Activated CD4-positive, alpha-beta T cell treated with anti-CD3 and anti-CD28 coated beads, Interleukin-2, amount 10 ng/mL, durations not matched to agents 7 days and 5 days (primary cell): ENCODE data around the gene GAL3ST2. TPM values are rescaled to one million over a fixed set of nuclear protein-coding genes. Genes with fewer than 3 reads are reported as not detected.
A peak's percentile ranks its signal among the peaks of the same experiment; 100 is the strongest.

ENCODE experiments used
- CTCF ChIA-PET: fragments of 350-600 bp; sonication (Branson Sonifier 250); formaldehyde crosslinking; loops from one replicate; lab custom pipeline; 2021; ENCODE audit warnings: antibody characterized with exemption; lab: Charles Lee
- POLR2A ChIA-PET: fragments of 350-600 bp; sonication (Branson Sonifier 250); formaldehyde crosslinking; loops from one replicate; lab custom pipeline; 2021; ENCODE audit warnings: antibody characterized with exemption; lab: Charles Lee
- DNase-seq: peaks from one replicate; pipeline ENCODE4 v3.0.0-alpha.2; 2020
- H3K27ac Mint-ChIP-seq: one replicate; pipeline ENCODE4 v1.8.0; 2021; ENCODE audit warnings: mild to moderate bottlenecking, moderate library complexity, mixed read lengths
- H3K27me3 Mint-ChIP-seq: one replicate; pipeline ENCODE4 v1.8.0; 2021; ENCODE audit warnings: mixed read lengths
- H3K36me3 Mint-ChIP-seq: one replicate; pipeline ENCODE4 v1.8.0; 2021; ENCODE audit warnings: low read depth, mixed read lengths
- H3K4me1 Mint-ChIP-seq: one replicate; pipeline ENCODE4 v1.8.0; 2021; ENCODE audit warnings: mixed read lengths
- H3K4me3 Mint-ChIP-seq: one replicate; pipeline ENCODE4 v1.8.0; 2021; ENCODE audit warnings: mild to moderate bottlenecking, moderate library complexity, mixed read lengths
- H3K9me3 Mint-ChIP-seq: one replicate; pipeline ENCODE4 v1.8.0; 2021; ENCODE audit warnings: mixed read lengths
- total RNA-seq, 2 experiments: library from RNA; stranded (reverse); gene quantifications; one replicate each; pipeline ENCODE4 v1.2.3, GENCODE V29; 2021

Gene GAL3ST2
- total RNA-seq, 2 experiments from 2014 or later = not detected

DNA sequence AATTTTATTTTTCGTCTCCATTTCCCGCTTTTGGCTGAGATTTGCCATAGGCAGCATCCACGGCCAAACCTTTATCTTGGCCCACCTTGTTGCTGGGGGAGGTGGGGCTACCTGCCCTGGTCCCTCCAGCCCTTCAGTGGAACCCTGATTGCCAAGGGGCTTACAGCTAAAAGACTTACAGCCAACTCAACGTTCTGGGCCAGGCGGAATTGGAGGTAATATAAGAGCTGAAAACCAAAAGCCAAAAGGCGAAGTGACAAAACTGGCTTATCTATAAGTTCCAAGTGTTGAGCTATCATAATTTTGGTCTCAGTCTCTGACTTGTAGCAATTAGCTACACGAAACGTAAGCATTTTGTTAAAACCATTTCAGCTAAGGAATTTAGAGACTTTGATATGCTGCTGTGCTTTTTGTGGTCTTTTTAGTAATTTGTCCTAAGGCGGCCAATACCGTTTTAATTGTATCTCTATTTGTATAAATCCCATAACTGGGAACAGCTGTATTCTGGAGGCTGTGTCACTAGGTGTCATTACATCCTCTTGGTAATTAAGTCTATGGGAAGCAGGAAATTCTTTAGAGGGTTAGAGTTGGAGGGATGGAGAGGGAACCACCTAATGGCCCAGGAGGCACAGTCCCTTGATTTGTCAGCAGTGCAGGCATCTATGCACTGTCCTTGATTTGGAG, 58.0 kb downstream of the GAL3ST2 start:
- peaks cover 7% of the 10 kb centered on the region for H3K4me1 Mint-ChIP-seq
- H3K36me3 Mint-ChIP-seq = no peaks in the 10 kb centered on the region
- ChIA-PET CTCF (interaction anchor here (0.5 to 2.3 kb wide), 4 partner anchors 25 to 490 kb away, joined by 3 to 6 read pairs (median 4); partner anchors contain the start of gene PDCD1), POLR2A (no interaction called here)
- no peak for DNase-seq
- H3K27me3 Mint-ChIP-seq = peaks cover 50% of the 10 kb centered on the region
- H3K9me3 Mint-ChIP-seq = peaks cover 2% of the 10 kb centered on the region
- no peak overlapping the region for H3K4me3 Mint-ChIP-seq
- H3K27ac Mint-ChIP-seq = no peak overlapping the region

DNA sequence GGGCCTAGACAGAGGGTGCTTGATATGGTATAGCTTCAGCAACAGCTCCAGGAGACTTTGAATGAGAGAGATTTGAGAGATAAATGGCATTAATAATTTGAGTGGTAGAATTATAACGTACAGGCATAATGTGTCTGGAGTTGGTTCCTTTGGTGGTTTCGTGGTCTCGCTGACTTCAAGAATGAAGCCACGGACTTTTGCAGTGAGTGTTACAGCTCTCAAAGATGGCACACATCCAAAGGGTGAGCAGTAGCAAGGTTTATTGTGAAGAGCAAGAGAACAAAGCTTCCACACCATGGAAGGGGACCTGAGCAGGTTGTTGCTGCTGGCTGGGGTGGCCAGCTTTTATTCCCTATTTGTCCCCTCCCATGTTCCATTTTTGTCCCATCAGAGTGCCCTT, 59.0 kb downstream of the GAL3ST2 start:
- no peak for DNase-seq
- Mint-ChIP-seq H3K27me3 (peaks cover 44% of the 10 kb centered on the region), H3K9me3 (peaks cover 2% of the 10 kb centered on the region), H3K4me3 (no peak overlapping the region), H3K4me1 (peaks cover 7% of the 10 kb centered on the region), H3K36me3 (no peaks in the 10 kb centered on the region), H3K27ac (no peak overlapping the region)
- ChIA-PET CTCF (interaction anchor here (0.7 to 2.3 kb wide), 3 partner anchors 24 to 52 kb away, joined by 3 to 6 read pairs (median 3); partner anchors contain the start of gene PDCD1), POLR2A (no interaction called here)

DNA sequence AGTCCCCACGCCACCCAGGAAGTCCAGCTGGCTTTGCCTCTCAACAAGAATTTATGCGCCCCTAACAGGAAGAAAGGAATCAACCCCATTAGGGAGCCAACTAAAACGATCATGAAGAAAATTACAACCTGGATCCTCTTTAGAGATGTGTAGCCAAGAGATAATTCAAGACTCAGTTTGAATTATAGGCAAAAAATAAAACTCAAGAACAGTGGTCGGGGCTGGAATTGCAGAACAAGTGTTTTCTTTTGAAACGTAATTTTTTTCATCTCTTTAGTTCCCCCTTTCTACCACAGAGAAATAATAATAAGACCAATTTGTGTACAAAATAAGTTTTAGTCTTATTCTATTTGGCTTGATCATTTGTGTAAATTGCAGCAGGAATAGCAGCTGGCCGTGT, 59.7 kb downstream of the GAL3ST2 start:
- peaks cover 7% of the 10 kb centered on the region for H3K4me1 Mint-ChIP-seq
- POLR2A ChIA-PET = no interaction called here
- no peak overlapping the region for H3K27ac Mint-ChIP-seq
- no peaks in the 10 kb centered on the region for H3K36me3 Mint-ChIP-seq
- DNase-seq = no peak
- no peak overlapping the region for H3K4me3 Mint-ChIP-seq
- H3K27me3 Mint-ChIP-seq = peaks cover 39% of the 10 kb centered on the region
- CTCF ChIA-PET = interaction anchor here (0.7 to 2.3 kb wide), 2 partner anchors 23 to 32 kb away, joined by 3 to 6 read pairs; partner anchors contain the start of gene PDCD1
- no peaks in the 10 kb centered on the region for H3K9me3 Mint-ChIP-seq

- H3K4me1 Mint-ChIP-seq = peaks cover 7% of the 10 kb centered on the region
- no peak overlapping the region for H3K4me3 Mint-ChIP-seq
- DNase-seq = no peak
- no peak overlapping the region for H3K27ac Mint-ChIP-seq
- H3K9me3 Mint-ChIP-seq = no peaks in the 10 kb centered on the region
- CTCF ChIA-PET = interaction anchor here (0.8 to 1.2 kb wide), 2 partner anchors 12 to 29 kb away, joined by 3 to 5 read pairs; no protein-coding TSS in a partner anchor
- no peaks in the 10 kb centered on the region for H3K36me3 Mint-ChIP-seq
- H3K27me3 Mint-ChIP-seq = peaks cover 33% of the 10 kb centered on the region
- POLR2A ChIA-PET = no interaction called here
Measured at GRCh38 chr2:241837197-241837965, 60.8 kb downstream of the GAL3ST2 start.

GRCh38 chr2:241841181-241842066, 64.8 kb downstream of the GAL3ST2 start:
- peaks cover 32% of the 10 kb centered on the region for H3K4me1 Mint-ChIP-seq
- ChIA-PET CTCF (interaction anchor here (1.0 to 1.6 kb wide), 4 partner anchors 29 to 155 kb away, joined by 3 to 4 read pairs (median 3); partner anchors contain the start of gene DTYMK), POLR2A (interaction anchor here (0.6 kb wide), 1 partner anchor 535 kb away, joined by 3 read pairs; no protein-coding TSS in a partner anchor)
- no peaks in the 10 kb centered on the region for H3K9me3 Mint-ChIP-seq
- no peaks in the 10 kb centered on the region for H3K36me3 Mint-ChIP-seq
- no peak overlapping the region for H3K4me3 Mint-ChIP-seq
- no peak overlapping the region for H3K27ac Mint-ChIP-seq
- DNase-seq = no peak
- H3K27me3 Mint-ChIP-seq = peaks cover 27% of the 10 kb centered on the region

- Mint-ChIP-seq H3K27ac (no peak overlapping the region), H3K36me3 (no peaks in the 10 kb centered on the region), H3K4me1 (peaks cover 35% of the 10 kb centered on the region), H3K27me3 (peaks cover 22% of the 10 kb centered on the region), H3K9me3 (no peaks in the 10 kb centered on the region), H3K4me3 (no peak overlapping the region)
- CTCF ChIA-PET = interaction anchor here (1.1 to 1.6 kb wide), 2 partner anchors 38 to 155 kb away, joined by 3 to 4 read pairs; partner anchors contain the start of gene DTYMK
- no peak for DNase-seq
- POLR2A ChIA-PET = no interaction called here
Measured at GRCh38 chr2:241842067-241842415, 65.4 kb downstream of the GAL3ST2 start.

DNA sequence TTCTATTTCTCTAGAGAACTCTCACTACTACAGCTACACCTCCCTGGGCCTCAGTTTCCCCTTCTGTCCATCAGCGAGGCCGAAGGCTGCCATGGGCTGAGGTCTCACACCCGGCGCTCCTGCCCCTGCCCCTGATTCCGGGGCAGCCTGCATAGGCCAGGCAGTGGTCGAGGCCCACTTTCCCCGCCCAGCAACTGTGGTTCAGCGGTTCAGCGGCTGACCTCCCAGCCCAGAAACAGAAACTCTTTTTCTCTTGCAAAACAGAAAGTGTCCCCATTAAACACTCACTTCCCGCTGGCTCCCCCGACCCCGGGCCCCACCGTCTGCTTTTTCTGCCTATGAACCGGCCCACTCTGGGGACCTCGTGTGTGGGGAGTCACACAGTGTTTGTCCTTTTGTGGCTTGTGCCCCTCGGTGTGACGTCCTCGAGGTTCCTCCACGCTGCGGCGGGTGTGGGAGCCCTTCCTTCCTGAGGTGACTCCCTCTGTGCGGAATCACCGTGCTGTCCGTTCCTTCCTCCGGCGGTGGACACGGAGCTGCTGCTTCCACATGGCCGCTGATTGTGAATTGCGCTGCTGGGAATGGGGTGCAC, 66.1 kb downstream of the GAL3ST2 start:
- no peaks in the 10 kb centered on the region for H3K9me3 Mint-ChIP-seq
- peak; percentile 42 for DNase-seq
- H3K27me3 Mint-ChIP-seq = peaks cover 15% of the 10 kb centered on the region
- peak overlapping the region; percentile 37 for H3K4me3 Mint-ChIP-seq
- H3K27ac Mint-ChIP-seq = peak overlapping the region; percentile 75
- CTCF ChIA-PET = no interaction called here
- POLR2A ChIA-PET = no interaction called here
- peaks cover 33% of the 10 kb centered on the region for H3K4me1 Mint-ChIP-seq
- no peaks in the 10 kb centered on the region for H3K36me3 Mint-ChIP-seq

DNA sequence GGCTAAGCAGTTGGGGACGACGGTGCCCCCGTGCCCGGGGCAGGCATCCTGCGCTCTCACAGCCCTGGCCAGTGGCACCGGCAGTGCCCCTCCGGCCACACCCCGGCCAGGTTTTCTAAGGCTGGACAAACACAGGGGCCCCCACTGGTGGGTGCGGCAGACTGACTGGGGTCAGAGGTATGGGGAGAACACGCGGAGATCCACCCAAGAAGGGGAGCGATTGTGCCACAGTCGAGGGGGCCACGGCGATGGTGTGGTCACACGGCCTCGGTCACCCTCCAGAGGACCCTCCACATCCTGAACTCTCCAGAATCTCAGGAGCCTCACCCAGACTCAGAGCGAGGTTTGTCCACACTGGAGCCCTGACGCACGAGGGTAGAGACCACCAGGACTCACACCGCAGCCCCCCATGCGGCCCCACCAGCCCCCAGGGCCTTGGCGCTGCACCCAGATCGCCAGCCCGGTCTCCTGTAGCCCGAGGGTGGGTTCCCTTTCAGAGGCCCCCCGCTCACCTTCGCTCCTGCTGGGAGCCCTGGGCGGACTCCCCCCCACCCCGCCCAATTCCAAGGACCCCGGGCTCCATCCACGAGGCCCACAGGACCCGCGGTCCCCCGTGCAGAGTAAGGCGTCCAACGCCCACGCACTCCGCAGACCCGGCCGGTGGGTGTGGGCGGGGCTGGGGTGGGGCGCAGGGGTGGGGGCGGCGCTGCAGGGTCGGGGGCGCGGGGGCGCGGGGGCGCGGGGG, 66.9 kb downstream of the GAL3ST2 start:
- POLR2A ChIA-PET = no interaction called here
- Mint-ChIP-seq H3K27me3 (peaks cover 11% of the 10 kb centered on the region), H3K36me3 (no peaks in the 10 kb centered on the region), H3K4me1 (peaks cover 33% of the 10 kb centered on the region), H3K27ac (peak overlapping the region; percentile 75), H3K4me3 (peak overlapping the region; percentile 37), H3K9me3 (no peaks in the 10 kb centered on the region)
- no peak for DNase-seq
- CTCF ChIA-PET = interaction anchor here (0.9 to 1.3 kb wide), 2 partner anchors 16 to 141 kb away, joined by 3 to 10 read pairs; partner anchors contain the start of gene ING5

DNA sequence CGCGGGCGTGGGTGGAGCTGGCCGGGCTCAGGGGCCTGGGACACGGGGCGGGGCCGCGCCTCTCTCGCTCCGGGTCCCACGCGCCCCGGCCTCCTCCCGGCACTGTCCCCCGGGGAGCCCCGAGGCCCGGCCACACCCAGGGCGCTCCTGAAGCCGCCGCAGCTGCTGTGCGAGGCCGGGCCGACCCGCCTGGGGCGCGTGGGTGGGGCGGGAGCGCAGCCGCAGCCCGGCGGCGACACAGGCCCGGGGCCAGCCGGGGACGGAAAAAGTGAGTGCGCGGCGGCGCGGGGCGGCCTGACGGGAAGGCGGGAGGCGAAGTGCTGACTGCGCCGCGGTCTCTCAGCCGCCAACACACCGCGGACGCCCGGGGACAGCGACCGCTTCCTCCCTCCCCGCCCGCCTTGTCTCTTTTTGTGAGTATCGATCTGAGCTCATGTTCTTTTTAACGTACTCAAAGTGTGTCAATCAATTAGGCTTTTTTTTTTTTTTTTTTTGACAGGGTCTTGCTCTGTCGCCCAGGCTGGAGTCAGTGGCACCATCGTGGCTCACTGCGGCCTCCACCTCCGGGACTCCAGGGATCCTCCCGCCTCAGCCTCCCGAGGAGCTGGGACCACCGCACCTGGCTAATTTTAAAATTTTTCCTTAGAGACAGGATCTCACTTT, 67.6 kb downstream of the GAL3ST2 start:
- ChIA-PET POLR2A (no interaction called here), CTCF (interaction anchor here (0.6 to 1.3 kb wide), 5 partner anchors 16 to 695 kb away, joined by 3 to 10 read pairs (median 3); partner anchors contain the start of genes ING5 and PASK)
- Mint-ChIP-seq H3K27ac (peak overlapping the region; percentile 86), H3K27me3 (peaks cover 9% of the 10 kb centered on the region), H3K36me3 (no peaks in the 10 kb centered on the region), H3K4me3 (peak overlapping the region; percentile 65), H3K4me1 (peaks cover 33% of the 10 kb centered on the region), H3K9me3 (no peaks in the 10 kb centered on the region)
- peak; percentile 74 for DNase-seq

DNA sequence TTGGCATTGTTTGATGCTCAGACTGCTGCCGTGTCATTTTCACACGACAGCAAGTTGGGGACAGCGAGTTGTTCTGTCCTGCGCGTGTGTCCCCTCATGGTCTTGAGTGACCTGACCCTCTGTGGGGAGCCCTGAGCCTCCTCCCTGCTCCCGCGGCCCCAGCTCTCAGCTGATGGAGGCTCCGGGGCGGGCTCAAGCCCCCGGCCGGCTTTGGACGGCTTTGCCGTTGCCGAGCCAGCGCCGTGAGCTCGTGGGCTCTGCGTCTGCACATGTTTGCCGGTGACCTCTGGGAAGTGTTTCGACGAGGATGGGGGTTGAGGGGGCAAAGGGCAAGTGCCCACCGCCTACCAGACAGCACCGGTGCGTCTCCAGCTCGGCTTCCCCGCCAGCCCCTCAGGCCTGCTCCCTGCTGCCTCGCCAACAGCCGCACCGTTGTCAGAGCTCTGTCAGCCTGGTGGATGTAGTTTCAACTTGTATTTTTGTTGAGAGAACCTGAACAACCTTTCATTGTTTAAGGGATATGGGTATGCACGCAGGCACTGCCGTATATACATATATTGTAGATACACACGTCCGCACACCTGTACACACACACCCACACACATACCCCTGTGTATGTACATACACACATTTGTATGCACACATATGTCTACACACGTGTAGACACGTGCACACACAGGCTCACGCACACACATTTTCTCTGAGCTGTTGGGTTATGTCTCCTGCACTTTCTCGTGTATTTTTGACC, 68.4 kb downstream of the GAL3ST2 start:
- Mint-ChIP-seq H3K27me3 (peaks cover 6% of the 10 kb centered on the region), H3K9me3 (no peaks in the 10 kb centered on the region), H3K4me3 (peak overlapping the region; percentile 65), H3K4me1 (peaks cover 33% of the 10 kb centered on the region), H3K27ac (peak overlapping the region; percentile 46), H3K36me3 (no peaks in the 10 kb centered on the region)
- POLR2A ChIA-PET = no interaction called here
- no peak for DNase-seq
- CTCF ChIA-PET = interaction anchor here (0.6 to 1.3 kb wide), 5 partner anchors 15 to 696 kb away, joined by 3 to 10 read pairs (median 3); partner anchors contain the start of gene PASK
